ENCODE measurements around the gene ZFHX2.

Gene ZFHX2

GRCh38 chr14:23572836-23573235, 21.3 kb upstream of the ZFHX2 start:
- DNase-seq (ENCODE audit: low read depth, low spot score) = no peak

- DNase-seq (ENCODE audit: low read depth, low spot score) = no peak
These were observed 20.9 kb upstream of the ZFHX2 start for GRCh38 chr14:23572524-23572828.

- DNase-seq (ENCODE audit: low read depth, low spot score) = no peak
These were observed 20.3 kb upstream of the ZFHX2 start for GRCh38 chr14:23571701-23572523.

- DNase-seq (ENCODE audit: low read depth, low spot score) = no peak
These were observed 19.4 kb upstream of the ZFHX2 start for GRCh38 chr14:23570806-23571483.

GRCh38 chr14:23569443-23570151, 18.0 kb upstream of the ZFHX2 start:
- DNase-seq (ENCODE audit: low read depth, low spot score) = no peak

GRCh38 chr14:23568600-23569331, 17.2 kb upstream of the ZFHX2 start:
- no peak for DNase-seq (ENCODE audit: low read depth, low spot score)

GRCh38 chr14:23568021-23568599, 16.5 kb upstream of the ZFHX2 start:
- DNase-seq (ENCODE audit: low read depth, low spot score) = no peak

- no peak for DNase-seq (ENCODE audit: low read depth, low spot score)
These were observed 15.8 kb upstream of the ZFHX2 start, which contains the start of gene AP1G2 for GRCh38 chr14:23567186-23568020. TSS of gene AP1G2 (minus strand) at chr14:23567791. CDS start at chr14:23567314, 477 bp downstream.

- no peak for DNase-seq (ENCODE audit: low read depth, low spot score)
These were observed 15.2 kb upstream of the ZFHX2 start for GRCh38 chr14:23566778-23567185.

- no peak for DNase-seq (ENCODE audit: low read depth, low spot score)
These were observed 14.7 kb upstream of the ZFHX2 start for GRCh38 chr14:23566112-23566777.

- no peak for DNase-seq (ENCODE audit: low read depth, low spot score)
These were observed 14.1 kb upstream of the ZFHX2 start for GRCh38 chr14:23565626-23566025.

- no peak for DNase-seq (ENCODE audit: low read depth, low spot score)
These were observed 13.3 kb upstream of the ZFHX2 start for GRCh38 chr14:23564876-23565275.

GRCh38 chr14:23564181-23564812, 12.7 kb upstream of the ZFHX2 start:
- DNase-seq (ENCODE audit: low read depth, low spot score) = no peak

GRCh38 chr14:23563473-23564180, 12.1 kb upstream of the ZFHX2 start:
- no peak for DNase-seq (ENCODE audit: low read depth, low spot score)

- no peak for DNase-seq (ENCODE audit: low read depth, low spot score)
These were observed 11.4 kb upstream of the ZFHX2 start for GRCh38 chr14:23562822-23563472.

- no peak for DNase-seq (ENCODE audit: low read depth, low spot score)
These were observed 10.6 kb upstream of the ZFHX2 start for GRCh38 chr14:23561873-23562821.

- no peak for DNase-seq (ENCODE audit: low read depth, low spot score)
These were observed 9.7 kb upstream of the ZFHX2 start for GRCh38 chr14:23561259-23561658.
